NT2/D1 (cell line): ENCODE data around the gene EDRF1.
A peak's percentile ranks its signal among the peaks of the same experiment; 100 is the strongest.
"Not testable (repeated sequence)": the region's sequence is repeated elsewhere in the genome, so short reads cannot be mapped to it uniquely, and the experiment has no call there.

Experiments used
- DNase-seq: peaks from one replicate; pipeline ENCODE4 v3.0.0-alpha.2; 2011; ENCODE audit warnings: low read depth, low spot score
- H3K27me3 ChIP-seq: 2 replicates; pipeline ENCODE4 v1.6.0; 2011; ENCODE audit warnings: mild to moderate bottlenecking; ENCODE audit not compliant: insufficient read length, insufficient read depth
- H3K36me3 ChIP-seq: 2 replicates; pipeline ENCODE4 v1.6.1; 2011; ENCODE audit warnings: mild to moderate bottlenecking, low read length, mixed read lengths; ENCODE audit not compliant: insufficient read depth, insufficient read length
- H3K4me1 ChIP-seq: 2 replicates; pipeline ENCODE4 v1.5.1; 2011; ENCODE audit not compliant: insufficient read depth, insufficient read length
- H3K4me3 ChIP-seq: 2 replicates; pipeline ENCODE4 v1.5.1; 2011; ENCODE audit warnings: low read depth; ENCODE audit not compliant: insufficient read length
- H3K9ac ChIP-seq: 2 replicates; pipeline ENCODE4 v1.6.0; 2011; ENCODE audit warnings: low read depth; ENCODE audit not compliant: insufficient read length
- H3K9me3 ChIP-seq: 2 replicates; pipeline ENCODE4 v1.5.1; 2011; ENCODE audit warnings: mild to moderate bottlenecking, low read length; ENCODE audit not compliant: insufficient read depth
- SUZ12 ChIP-seq: IDR thresholded peaks from 2 replicates; pipeline ENCODE4 v1.6.1; 2011; ENCODE audit not compliant: insufficient read length, insufficient read depth; ENCODE audit errors: extremely low read depth
- YY1 ChIP-seq: IDR thresholded peaks from 2 replicates; pipeline ENCODE4 v1.6.1; 2011; ENCODE audit not compliant: insufficient read length, insufficient read depth
- ZNF274 ChIP-seq: IDR thresholded peaks from 2 replicates; pipeline ENCODE4 v1.6.1; 2011; ENCODE audit warnings: mild to moderate bottlenecking, low read depth, low read length

Gene EDRF1

DNA sequence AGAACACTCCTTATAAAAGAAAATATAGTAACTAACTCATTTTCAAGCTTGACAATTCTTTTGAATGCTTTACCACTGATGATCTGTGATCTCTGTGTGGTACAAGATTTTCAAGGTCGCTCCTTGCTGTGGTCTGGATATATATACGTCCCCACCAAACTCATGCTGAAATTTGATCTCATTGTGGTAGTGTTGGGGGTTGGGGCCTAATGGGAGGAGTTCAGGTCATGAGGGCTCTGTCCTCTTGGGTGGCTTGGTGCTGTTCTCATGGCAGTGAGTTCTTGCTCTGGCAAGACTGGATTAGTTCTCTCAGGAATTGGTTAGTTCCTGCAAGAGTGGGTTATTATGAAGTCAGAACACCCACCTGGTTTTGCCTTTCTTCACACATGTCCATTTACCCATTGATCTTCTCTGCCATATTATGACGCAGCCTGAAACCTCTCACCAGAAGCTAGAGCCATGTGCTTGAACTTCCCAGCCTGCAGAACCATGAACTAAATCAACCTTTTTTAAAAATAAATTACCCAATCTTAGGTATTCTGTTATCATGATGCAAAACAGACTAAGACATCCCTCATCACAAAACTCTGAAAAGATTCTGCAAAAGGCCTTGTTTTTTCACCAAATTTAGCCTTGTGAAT is 8.3 kb upstream of the EDRF1 start:
- Histone ChIP-seq H3K27me3 (no peaks in the 10 kb centered on the region), H3K4me1 (no peaks in the 10 kb centered on the region), H3K9ac (no peak overlapping the region), H3K36me3 (no peaks in the 10 kb centered on the region), H3K4me3 (no peak overlapping the region), H3K9me3 (no peaks in the 10 kb centered on the region; the same call in 1 of the 2 replicates)
- DNase-seq = no peak
- TF ChIP-seq SUZ12 (no peak), YY1 (no peak), ZNF274 (no peak)

DNA sequence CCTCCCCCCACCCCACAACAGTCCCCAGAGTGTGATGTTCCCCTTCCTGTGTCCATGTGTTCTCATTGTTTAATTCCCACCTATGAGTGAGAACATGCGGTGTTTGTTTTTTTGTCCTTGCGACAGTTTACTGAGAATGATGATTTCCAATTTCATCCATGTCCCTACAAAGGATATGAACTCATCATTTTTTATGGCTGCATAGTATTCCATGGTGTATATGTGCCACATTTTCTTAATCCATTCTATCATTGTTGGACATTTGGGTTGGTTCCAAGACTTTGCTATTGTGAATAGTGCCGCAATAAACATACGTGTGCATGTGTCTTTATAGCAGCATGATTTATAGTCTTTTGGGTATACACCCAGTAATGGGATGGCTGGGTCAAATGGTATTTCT is 4.8 kb upstream of the EDRF1 start:
- not testable (repeated sequence) for H3K4me1 ChIP-seq, H3K9ac ChIP-seq, H3K4me3 ChIP-seq, H3K27me3 ChIP-seq, DNase-seq, H3K36me3 ChIP-seq, H3K9me3 ChIP-seq

DNA sequence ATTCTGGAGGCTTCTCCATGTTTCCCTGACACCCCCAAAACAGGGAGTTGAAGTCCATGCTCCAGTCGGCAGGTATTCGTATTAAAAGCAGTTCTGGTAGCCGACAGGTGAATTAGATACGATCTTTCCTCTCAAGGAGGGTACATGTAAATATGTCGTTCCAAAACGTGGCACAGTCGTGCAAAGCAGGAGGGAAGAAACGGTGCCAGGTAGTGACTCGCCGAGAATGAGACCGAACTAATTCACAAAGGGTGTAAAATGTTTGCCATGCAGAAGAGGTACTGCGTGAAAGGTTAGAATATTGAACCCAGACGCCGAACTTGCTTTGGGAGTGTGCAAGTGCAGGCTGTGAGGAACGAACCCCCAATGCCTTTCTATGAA is 483 bp downstream of the EDRF1 start:
- TF ChIP-seq SUZ12 (no peak), YY1 (no peak), ZNF274 (no peak)
- Histone ChIP-seq H3K36me3 (peaks cover 39% of the 10 kb centered on the region), H3K4me1 (no peaks in the 10 kb centered on the region), H3K27me3 (no peaks in the 10 kb centered on the region), H3K9ac (peak overlapping the region; percentile 92), H3K9me3 (no peaks in the 10 kb centered on the region), H3K4me3 (peak overlapping the region; percentile 95)
- no peak for DNase-seq

DNA sequence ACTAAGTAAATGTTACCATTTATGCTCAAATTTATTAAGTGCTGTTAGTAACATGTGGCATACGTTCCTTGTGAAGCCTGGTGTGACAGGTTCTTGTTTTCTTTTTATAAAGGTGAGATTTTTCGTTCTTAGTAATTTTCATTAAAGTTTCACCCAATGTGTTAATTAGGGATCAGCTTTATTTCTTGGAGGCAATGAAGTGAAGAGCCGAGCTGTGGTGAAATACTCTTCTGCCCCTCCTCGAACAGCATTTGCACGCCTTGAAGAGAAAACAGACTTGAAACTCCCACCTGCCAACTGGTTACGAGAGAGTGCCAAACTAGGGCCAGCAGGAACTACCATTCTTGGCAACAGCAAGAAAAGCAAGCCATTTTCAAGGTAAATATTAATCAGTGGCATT is 1.5 kb downstream of the EDRF1 start:
- H3K9me3 ChIP-seq = no peaks in the 10 kb centered on the region
- H3K9ac ChIP-seq = no peak overlapping the region
- H3K4me1 ChIP-seq = no peaks in the 10 kb centered on the region
- H3K4me3 ChIP-seq = peak overlapping the region; percentile 95
- peaks cover 49% of the 10 kb centered on the region for H3K36me3 ChIP-seq
- no peak for TF ChIP-seq ZNF274
- no peak for TF ChIP-seq YY1
- TF ChIP-seq SUZ12 = no peak
- H3K27me3 ChIP-seq = no peaks in the 10 kb centered on the region
- no peak for DNase-seq

DNA sequence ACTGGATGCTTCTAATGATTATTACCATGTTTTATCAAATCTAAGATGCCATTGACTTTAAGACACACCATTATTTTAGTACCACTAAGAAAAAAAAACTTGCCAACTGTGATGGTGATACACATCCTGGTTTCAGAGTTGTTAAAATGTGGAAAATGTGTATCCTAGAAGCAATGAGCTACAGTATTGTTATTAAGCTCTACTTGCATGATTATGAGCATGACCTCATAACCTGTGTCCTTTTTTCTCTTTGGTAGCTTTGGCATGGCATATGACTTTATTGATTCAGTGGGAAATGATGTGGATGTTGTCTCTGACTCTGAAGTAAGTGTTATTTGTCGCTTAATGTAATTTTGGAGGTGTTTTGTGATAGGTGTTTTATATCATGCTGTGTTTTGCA is 3.3 kb downstream of the EDRF1 start:
- Histone ChIP-seq H3K36me3 (peaks cover 66% of the 10 kb centered on the region), H3K9me3 (no peaks in the 10 kb centered on the region), H3K27me3 (no peaks in the 10 kb centered on the region), H3K9ac (no peak overlapping the region), H3K4me1 (no peaks in the 10 kb centered on the region), H3K4me3 (no peak overlapping the region)
- TF ChIP-seq YY1 (no peak), SUZ12 (no peak), ZNF274 (no peak)
- DNase-seq = no peak

DNA sequence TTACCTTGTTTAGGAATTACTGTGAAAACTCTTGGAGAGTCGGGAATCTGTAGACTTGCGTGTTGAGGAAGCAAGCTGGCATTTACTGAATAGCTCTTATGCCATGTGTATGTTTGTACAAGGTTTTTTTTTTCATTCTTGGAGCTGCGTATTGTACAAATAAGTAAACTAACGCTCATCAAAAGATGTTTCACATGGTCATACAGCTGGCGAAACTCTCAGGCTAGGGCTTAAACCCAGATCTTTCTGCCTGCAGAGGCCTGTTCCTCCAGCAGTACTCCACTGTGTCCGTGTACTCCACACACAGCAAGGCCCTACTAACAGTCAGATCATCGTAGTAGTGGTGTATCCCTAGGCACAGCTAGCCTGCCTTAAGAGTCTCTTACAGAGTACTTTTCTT is 7.4 kb downstream of the EDRF1 start:
- no peak for DNase-seq
- H3K27me3 ChIP-seq = no peaks in the 10 kb centered on the region
- no peaks in the 10 kb centered on the region for H3K4me1 ChIP-seq
- no peak overlapping the region for H3K9ac ChIP-seq
- no peak for TF ChIP-seq YY1
- no peak for TF ChIP-seq SUZ12
- TF ChIP-seq ZNF274 = no peak
- H3K36me3 ChIP-seq = peaks cover 95% of the 10 kb centered on the region
- no peak overlapping the region for H3K4me3 ChIP-seq
- H3K9me3 ChIP-seq = no peaks in the 10 kb centered on the region

DNA sequence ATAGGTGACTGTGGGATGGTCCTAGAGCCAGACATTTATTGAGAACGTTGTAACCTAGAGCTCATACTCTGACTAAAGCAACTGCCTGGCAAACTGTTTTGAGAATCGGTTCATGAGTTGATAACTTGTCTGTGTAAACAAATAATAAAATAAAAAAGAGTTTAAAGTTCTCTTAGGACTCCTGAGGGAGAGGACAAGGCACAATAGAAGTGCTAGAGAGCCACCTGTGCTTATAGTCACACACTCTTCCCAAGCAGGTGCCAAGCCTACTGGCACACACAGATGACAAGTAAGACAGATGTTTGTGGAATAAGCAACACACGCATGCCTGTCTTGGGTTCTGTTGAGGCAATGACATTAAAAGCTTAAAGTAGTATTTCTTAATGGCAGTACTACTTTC is 7.9 kb downstream of the EDRF1 start:
- no peak for DNase-seq
- Histone ChIP-seq H3K36me3 (peaks cover 95% of the 10 kb centered on the region), H3K4me1 (no peaks in the 10 kb centered on the region), H3K27me3 (no peaks in the 10 kb centered on the region), H3K9ac (no peak overlapping the region), H3K4me3 (no peak overlapping the region), H3K9me3 (no peaks in the 10 kb centered on the region)
- TF ChIP-seq ZNF274 (no peak), SUZ12 (no peak), YY1 (no peak)
